HG02610 (cell line): ENCODE results near the gene HEXA.
A peak's percentile ranks its signal among the peaks of the same experiment; 100 is the strongest.

Experiments
- ATAC-seq: cut with Tn5 transposase; IDR thresholded peaks from one replicate; pipeline ENCODE4 v1.9.1; 2021; ENCODE audit warnings: mild to moderate bottlenecking, moderate library complexity; ENCODE audit not compliant: unreplicated experiment

HEXA gene

GRCh38 chr15:72323752-72324151 is 52.1 kb downstream of the HEXA start:
- ATAC-seq: no peak

DNA sequence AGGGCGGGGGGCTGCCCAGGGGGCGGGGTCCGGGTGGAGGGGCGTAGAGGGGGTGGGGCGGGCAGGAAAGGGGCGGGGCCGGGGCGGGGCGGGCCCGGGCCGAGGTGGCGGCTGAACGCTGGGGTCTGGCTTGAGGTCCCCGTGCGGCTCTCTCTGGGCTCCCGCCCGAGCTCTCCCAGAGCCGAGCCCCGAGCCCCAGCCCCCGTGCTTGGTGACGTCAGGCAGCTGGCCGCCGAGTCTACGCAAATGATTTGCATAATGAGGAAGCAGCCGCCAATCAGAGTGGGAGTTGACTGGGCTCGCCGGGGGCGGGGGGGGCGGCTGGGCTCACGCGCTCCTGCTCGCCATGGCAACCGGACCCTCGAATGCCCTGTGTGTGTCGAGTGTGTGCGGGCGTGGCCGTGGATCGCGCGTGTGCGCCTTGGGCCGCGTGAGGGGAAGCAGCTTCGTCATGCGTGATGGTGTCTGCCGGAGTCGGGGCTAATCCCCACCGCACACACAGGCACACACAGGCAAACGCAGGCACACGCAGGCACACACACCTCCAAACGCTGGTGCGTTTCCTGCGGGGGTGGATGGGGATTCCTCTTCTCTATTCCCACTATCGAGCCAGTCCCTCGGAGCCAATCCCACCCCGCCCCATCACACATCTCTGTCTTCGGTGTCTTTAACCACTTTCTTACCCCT is 55.7 kb downstream of the HEXA start, which contains the start of gene CELF6:
TSS of gene CELF6 (minus strand) at position 173 of the 687 bp plus-strand sequence. CDS start 283 bp downstream, outside the sequence.
- ATAC-seq: peak; percentile 65

GRCh38 chr15:72319360-72319984 is 56.3 kb downstream of the HEXA start:
- ATAC-seq: peak; percentile 21

DNA sequence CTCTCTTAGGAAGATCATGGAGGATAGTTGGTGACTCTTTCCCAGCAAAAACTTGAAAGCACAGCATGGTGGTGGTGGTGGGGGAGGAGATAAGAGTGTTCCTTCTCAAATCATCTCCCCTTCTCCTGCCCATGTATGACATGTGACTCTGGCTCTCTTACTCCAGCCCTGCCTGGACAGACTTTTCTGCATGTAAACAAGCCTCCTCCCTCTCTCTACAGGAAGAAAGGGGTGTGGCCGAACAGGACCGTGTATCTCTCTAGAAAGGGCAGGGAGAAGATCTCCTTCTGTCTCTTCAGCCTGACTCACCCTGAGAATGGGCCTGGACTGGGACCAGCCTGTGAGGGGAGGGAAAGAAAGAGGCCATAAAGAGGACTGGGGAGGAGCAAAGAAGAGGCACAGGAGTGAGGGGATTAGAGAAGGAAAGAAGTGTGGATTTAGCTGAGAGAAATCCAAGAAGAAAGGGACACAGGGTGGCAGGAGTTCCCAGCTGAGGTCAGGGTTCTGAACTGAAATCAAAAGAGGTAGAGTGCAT is 57.3 kb downstream of the HEXA start:
- no peak for ATAC-seq

GRCh38 chr15:72315706-72316370 is 60.0 kb downstream of the HEXA start:
- no peak for ATAC-seq

GRCh38 chr15:72313881-72314280 is 61.9 kb downstream of the HEXA start:
- no peak for ATAC-seq

- no peak for ATAC-seq
These were observed 62.4 kb downstream of the HEXA start for GRCh38 chr15:72313448-72313840.

DNA sequence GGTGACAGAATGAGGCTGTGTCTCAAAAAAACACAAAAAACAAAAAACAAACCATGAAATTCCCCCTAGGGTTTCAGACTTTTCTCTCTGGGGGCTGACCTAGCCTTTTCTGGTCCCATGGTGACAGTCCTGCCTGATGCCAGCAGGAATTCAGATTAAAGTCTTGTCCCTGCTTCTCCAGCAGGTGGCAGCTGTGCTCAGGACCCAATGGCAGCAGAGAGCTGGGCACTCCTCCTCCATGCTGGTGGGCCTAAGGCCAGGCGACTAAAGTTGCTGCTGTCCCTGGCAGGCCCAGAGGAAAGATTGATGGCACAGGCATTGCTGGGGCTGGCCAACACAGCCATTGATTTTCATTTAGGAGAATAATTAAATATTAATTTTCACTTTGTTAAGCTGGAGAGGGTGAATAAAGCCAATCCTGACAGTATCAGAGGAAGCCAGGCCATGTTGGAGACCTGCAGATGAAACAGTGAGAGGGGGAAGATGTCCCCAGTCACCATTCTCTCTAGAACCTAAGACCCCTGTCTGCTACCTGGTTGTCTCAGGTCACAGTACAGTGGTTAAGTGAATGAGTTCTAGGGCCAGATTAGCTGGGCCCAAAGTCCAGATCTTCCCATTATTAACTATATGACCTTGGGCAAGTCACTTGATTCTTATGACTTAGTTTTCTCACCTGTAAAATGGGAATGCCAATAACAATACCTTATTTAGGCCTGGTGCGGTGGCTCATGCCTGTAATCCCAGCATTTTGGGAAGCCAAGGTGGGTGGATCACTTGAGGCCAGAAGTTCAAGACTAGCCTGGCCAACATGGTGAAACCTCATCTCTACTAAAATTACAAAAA is 63.0 kb downstream of the HEXA start:
- peak; percentile 71 for ATAC-seq

GRCh38 chr15:72307026-72307425 is 68.8 kb downstream of the HEXA start:
- no peak for ATAC-seq

DNA sequence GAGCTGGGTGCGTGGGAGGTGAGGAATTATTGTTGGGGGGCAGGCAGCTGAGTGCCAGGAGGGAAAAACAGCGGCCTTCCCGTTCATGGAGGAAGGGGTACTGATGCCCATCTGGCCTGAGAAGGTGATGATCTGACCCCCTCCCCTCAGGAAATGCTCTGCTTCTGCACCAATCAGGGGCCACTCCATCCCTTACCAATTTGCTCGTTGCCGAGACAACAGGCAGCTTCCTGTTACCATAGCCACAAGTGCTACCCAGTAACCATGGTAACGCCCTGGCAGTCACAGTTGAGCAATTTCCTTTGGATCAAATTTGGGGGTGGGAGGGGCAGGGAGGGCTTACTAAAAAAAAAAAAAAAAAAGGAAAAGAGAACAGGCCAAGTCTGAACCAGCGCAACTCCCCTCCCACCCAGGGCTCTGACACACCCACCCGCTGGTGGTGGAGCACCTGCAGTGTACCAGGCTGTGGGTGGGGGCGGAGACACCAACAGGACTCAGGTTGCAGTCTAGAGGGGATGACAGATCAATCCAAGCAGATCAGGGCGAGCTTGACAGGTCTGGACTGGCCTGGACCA is 69.5 kb downstream of the HEXA start:
- ATAC-seq: no peak

DNA sequence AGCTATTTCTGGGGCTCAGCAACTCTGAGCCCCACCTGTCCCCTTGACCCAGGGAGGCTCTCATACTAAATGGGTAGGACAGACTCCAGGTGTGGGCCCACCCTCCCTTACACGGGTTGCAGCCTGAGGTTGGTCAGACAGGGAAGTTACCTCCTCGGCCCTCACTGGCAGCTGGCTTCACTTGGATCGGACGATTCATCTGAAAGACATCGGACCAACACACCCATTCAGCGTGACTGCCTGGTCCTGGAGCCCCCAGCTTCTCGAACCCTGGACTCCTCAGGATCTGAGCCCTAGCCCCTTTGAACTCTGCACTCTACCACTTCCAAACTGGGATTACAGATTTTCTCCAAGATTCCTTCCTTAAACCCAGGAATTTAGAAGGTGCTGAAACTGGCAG is 71.2 kb downstream of the HEXA start:
- ATAC-seq: no peak

GRCh38 chr15:72302955-72303354 is 72.9 kb downstream of the HEXA start:
- ATAC-seq: no peak
